ENCODE measurements around the gene PRRG2.
A peak's percentile ranks its signal among the peaks of the same experiment; 100 is the strongest.

PRRG2 gene

DNA sequence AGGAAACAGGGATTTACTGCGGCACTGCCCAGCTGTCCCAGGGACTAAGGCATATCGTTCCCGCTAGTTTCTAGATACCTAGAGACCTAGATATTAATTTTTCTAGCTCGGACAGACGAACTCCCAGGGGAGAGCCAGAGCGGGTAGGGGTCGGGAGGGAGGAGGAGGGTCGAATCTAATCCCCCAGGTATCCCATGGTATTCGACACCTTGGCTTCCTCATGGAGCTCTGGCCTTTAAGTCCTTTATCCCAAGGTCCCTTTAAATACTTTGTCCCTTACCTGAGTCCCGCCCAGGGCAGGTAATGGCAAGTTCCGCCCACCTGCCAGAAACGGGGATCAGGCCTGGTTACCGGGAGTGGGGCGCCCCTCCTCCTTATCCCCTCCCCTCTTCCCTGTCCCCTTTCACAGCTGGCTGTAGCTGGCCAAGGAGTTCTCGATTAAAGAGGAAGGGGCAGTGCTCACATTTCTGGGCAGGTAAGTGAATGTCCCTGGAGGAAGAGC lies at the start of gene PRRG2:
Gene PRRG2, plus strand, starts transcription at position 310 of the 502 bp plus-strand sequence. CDS start 1,904 bp downstream, outside the sequence.
- no peak for DNase-seq

DNA sequence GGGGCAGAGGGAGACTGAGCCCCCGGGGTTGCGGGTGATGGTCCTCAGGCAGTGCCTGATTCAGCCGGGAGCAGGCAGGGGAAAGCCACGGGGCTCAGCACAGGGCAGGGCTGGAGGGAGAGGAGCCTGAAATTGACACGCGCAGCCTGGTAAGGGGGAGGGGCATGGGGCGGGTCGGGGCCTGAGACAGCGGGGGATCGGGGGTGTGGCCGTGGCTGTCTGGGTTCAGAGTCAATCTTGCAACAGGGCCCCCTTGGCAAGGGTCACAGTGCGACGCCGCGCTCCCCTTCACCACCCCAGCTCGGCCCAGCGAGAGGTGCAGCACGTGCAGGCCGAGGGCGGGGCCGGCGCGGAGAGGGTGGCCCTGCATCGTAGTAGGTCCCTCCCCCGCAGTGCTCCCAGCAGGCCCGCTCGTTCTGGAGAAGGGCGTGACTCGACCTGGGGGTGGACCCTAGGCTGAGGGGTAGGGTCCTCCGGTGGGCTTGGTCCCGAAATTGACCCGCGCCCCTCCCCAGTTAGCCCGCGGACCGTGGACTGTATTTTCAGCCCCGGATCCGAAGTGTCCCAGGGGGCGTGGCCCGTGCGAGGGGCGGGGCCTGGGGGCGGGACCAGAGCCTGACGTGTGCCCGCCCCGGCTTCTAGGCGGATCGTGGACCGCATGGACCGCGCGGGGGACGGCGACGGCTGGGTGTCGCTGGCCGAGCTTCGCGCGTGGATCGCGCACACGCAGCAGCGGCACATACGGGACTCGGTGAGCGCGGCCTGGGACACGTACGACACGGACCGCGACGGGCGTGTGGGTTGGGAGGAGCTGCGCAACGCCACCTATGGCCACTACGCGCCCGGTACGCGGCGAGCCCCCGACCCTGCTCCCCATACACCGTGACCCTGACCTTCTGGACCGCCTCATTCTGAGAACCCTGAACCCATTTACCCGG lies 47.3 kb upstream of the PRRG2 start:
- peak; percentile 80 for DNase-seq

DNA sequence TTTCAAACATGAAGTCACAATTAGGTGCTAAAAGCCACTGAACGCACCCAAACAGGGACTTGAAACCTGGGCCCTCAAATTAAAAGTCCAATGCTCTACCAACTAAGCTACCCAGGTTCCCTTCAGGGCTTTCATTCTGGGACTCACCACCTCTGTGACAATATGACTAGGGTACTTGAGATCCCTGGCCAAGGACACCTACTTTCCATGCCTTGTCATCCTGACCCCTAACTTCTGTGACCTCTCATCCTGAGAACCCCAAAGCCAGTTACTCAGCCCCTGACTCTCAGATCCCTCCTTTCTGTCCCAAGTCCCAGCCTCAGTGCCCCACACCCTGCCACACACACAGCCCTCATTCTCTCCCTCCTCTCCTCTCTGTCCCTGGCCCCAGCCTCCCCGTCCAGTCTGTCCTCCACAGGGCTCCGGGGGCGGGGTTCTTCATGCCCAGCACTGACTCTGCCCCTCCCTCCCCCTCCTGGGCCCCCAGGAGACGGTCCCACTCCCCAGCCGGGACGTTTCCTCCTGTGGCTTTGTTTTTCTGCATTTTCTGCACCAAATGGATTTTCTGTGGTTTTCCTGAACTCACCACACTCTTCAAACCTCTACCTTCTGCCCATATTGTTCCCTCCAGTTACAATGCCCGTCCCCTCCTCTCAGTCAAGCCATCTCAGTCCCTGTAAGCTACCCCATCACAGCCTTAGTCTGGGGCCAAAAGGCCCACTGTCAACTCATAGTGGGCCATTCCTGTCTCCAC lies 46.3 kb upstream of the PRRG2 start:
- no peak for DNase-seq

DNA sequence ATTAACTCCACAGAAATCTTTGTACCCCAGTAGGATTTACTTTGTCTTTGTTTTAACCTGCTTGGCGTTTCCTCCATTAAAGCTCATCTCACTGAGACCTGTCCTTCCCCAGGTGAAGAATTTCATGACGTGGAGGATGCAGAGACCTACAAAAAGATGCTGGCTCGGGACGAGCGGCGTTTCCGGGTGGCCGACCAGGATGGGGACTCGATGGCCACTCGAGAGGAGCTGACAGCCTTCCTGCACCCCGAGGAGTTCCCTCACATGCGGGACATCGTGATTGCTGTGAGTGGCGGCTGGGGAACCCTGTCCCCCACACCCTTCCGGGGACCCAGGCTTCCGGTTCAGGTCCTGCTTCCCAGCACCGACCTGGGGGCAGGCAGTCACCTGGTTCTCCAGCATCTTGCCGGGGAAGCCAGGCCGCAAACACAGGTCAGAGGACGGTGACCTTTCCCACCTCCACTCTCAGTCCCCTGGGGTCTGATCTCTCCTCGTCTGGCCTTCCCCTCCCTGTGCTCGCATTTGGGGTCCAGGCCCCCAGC lies 44.1 kb upstream of the PRRG2 start:
- no peak for DNase-seq

DNA sequence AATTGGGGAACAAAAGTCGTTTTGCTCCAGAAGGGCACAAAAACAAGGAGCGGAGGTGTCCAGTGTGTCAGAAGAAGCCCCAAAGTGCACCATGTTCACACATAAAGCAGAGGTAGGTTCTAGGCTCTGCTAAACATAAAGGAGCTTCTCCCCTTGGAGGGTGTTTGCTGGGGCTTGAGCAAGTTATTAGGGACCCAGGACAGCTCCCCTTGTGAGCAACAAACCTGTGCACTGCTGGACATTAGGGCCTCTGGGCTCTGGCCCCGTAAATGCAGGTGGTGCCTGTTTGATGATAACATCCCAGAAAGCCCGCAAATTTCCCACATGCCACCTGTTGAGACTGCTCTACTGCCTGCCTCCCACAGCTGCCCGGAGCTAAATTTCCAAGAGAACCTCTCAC lies 42.5 kb upstream of the PRRG2 start:
- DNase-seq: no peak

DNA sequence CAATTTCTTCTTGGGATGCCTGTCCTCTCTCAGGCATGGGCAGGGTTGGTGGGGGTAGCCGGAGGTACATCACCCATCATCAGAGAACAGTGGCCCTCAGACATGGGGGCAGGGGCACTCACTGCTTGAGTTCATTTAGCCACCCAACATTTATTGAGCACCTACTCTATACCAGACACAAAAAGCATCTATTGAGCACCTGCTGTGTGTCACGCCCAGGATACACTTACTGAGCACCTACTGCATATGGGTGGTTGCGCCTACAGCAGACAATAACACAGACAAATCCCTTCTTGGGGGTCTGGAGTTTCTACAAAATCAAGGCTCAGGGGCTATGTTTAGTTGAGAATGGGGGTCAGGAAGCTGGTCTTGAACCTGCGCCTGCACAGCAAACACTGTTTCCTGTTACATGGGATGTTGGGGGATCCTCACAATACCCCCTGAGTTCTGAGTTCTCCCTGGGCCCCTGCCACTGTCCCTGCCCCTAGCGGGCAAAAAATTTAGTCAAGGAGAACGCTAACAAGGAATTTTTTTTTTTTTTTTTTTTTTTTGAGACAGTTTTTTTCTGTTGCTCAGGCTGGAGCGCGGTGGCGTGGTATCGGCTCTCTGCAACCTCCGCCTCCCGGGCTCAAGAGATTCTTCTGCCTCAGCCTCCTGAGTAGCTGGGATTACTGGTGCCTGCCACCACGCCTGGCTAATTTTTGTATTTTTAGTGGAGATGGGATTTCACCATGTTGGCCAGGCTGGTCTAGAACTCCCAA lies 41.7 kb upstream of the PRRG2 start:
- DNase-seq: no peak

DNA sequence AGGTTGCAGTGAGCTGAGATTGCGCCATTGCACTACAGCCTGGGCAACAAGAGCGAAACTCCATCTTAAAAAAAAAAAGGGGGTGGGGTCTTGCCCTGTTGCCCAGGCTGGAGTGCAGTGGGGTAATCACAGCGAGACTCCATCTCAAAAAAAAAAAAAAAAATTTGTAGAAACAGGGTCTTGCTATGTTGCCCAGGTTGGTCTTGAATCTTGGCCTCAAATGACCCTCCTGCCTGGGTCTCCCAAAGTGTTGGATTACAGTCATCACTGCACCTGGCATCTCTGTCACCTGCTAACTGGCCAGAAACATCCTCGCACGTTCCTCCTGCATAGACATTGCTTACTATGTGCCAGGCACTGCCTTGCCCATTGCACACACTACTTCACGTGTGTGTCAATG lies 39.2 kb upstream of the PRRG2 start:
- DNase-seq: no peak

DNA sequence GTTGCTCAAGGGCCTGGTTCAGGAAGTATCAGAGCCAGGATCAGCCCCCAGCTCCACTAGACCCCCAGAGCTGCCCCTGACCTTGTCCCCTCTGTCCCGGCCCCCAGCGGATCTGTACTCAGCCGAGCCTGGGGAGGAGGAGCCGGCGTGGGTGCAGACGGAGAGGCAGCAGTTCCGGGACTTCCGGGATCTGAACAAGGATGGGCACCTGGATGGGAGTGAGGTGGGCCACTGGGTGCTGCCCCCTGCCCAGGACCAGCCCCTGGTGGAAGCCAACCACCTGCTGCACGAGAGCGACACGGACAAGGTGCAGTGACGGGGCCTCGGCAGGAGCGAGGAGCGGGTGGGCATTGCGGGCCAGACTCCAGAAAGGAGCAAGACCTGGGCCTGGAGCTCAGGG lies 38.7 kb upstream of the PRRG2 start:
- DNase-seq: no peak

DNA sequence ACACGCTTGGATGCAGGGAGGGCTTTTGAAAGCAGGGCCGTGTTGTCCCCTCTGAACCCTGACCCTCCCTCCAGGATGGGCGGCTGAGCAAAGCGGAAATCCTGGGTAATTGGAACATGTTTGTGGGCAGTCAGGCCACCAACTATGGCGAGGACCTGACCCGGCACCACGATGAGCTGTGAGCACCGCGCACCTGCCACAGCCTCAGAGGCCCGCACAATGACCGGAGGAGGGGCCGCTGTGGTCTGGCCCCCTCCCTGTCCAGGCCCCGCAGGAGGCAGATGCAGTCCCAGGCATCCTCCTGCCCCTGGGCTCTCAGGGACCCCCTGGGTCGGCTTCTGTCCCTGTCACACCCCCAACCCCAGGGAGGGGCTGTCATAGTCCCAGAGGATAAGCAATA lies 38.1 kb upstream of the PRRG2 start:
- DNase-seq: no peak

DNA sequence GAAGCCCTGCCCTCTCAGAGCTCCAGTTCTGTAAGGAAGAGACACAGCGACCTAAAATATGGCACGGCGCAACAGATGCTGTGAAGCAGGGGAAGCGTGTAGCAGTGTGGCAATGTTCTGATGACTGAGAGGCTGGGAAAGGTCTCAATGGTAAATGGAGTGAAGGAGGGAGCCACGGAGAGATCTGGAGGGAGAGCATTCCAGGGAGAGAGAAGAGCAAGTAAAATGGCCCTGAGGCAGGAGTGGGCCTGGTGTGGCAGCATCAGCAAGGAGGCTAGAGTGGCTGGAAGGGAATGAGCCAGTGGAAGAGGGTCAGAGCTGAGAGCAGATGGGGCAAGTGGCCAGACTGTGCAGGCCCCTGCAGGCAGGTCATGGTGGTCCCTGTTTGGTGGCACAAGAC lies 37.0 kb upstream of the PRRG2 start:
- DNase-seq: no peak

DNA sequence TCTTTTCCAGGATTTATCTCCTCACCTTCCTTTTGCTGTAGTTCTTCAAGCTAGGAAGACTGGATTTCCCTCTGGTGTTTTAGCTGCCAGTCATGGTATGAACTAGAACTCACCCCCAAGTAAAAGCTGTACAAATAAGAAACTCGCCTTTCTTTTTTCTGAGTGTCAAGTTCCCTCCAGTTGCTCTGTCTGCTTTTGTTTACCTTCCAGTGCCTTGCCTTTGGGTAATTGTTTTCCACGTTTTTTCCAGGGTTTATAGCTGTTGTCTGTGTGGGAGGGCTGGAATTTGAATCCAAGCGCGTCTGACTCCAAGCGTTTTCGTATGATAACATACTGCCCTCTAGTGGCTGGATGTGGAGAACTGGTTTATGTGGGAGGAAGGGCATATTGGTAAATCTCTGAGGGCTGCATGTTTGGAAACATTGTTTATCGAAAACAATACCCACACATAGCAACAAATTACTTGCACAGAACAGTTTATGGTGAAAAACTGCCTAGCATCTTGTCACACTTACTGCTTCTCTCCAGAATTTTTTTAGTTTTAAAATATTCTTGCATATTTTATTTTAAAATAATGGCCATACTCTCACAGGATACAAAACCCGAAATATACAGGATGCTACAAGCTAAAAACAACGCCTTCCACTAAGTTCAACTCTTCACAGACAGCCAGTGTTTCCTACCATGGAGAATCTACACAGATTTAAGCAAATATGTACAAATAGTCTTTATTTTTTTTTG lies 34.1 kb upstream of the PRRG2 start:
- DNase-seq: peak; percentile 49

DNA sequence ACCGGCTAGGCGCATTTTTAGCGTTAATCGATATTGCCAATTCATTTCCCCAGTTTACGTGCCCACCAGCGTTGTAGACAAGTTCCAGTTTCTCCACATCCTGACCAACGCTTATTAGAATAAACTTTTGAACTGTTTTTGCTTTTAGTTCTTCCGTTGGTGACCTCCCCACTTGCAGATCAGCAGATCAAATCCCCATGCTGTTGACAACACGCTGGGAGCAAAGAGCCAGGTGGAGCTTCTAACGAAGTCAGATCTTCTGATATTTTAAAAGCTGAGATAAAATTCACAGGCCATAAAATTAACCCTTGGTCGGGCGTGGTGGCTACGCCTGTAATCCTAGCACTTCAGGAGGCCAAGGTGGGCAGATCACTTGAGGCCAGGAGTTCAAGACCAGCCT lies 32.1 kb upstream of the PRRG2 start:
- no peak for DNase-seq

DNA sequence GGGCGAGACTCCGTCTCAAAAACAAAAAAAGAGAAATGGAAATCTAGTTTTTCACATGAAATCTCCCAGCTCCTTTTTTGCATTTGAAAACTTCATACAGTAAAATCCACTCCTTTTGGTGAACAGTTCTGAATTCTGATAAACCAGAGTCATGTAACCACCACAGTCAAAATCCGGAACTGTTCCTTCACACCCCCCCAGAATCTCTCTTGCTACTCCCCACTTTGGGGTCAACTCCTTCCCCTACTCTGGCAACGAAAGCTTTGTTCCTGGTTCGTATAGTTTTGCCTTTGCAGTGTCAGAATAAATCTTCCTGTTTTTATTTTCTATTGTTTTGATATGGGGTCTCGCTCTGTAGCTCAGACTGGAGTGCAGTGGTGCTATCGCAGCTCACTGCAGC lies 29.6 kb upstream of the PRRG2 start:
- no peak for DNase-seq

DNA sequence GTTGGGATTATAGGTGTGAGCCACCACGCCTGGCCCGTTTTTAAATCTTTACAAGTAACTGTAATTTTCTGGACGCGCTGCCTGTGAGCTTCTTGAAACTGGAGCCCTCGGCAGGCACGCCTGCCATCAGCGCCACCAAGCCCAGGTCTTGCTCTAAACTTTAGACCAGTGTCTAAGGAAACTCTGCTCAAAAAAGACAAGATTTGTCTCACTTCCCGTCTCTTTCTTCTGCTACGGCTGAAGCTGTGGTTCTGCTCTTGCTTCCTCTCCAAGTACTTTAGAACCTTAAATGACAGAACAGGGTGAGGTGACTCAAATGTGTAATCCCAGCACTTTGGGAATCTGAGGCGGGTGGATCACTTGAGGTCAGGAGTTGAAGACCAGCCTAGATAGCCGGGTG lies 28.4 kb upstream of the PRRG2 start:
- DNase-seq: no peak

DNA sequence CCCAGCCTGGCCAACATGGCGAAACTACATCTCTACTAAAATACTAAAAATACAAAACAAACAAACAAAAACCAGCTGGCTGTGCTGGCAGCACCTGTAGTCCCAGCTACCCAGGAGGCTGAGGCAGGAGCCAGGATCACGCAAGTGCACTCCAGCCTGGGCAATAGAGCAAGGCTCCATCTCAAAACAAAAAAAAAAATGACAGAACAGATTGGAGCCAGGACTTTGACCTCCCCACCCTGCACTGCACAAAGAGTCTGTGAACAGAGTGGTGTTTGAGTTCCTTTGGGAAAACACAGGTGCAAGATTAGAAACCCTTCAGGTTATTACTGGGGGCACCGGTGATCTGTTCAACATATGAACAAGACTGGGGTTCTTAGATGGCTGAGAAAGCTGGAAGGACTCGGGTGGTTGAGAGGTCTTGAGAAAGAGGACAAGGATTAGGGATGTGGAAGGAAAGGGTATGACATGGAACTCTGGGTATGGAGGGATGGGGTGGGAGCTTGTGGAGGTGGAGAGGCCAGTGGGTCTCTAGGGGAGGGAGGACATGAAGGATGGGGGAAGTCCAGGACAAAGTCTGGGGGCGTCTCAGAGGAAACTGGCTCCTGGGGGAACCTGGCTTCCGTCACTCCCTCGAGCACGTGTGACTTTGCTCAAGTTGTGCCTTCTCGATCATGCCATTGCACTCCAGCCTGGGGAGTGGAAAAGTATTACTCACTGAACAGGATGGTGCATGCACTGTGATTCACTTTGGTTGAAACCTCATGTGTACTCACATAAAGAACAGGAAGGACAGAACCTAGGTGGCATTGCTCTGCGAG lies 27.5 kb upstream of the PRRG2 start:
- peak; percentile 63 for DNase-seq

DNA sequence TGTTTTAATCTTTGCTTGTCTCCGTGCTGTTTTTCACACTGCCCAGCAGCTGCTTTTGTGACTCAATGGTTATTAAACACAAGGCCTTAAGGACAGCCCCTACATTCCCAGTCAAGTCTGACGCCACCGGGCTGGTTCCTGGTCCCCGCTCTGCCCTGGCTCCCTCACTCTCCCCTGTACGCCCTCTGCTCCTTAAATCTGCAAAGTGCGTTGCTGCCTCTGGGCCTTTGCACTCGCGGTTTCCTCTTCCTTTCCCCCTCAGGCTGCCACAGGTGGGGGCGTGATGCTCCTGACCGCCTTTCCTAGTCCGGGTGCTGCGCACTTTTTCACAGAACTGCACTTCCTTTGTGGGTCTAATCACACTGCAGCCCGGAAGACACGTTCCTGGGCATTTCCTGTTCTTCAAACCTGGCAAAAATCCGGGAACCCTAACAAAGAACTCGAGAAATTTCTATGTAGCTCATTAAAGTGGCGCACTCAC lies 26.4 kb upstream of the PRRG2 start:
- DNase-seq: peak; percentile 33

DNA sequence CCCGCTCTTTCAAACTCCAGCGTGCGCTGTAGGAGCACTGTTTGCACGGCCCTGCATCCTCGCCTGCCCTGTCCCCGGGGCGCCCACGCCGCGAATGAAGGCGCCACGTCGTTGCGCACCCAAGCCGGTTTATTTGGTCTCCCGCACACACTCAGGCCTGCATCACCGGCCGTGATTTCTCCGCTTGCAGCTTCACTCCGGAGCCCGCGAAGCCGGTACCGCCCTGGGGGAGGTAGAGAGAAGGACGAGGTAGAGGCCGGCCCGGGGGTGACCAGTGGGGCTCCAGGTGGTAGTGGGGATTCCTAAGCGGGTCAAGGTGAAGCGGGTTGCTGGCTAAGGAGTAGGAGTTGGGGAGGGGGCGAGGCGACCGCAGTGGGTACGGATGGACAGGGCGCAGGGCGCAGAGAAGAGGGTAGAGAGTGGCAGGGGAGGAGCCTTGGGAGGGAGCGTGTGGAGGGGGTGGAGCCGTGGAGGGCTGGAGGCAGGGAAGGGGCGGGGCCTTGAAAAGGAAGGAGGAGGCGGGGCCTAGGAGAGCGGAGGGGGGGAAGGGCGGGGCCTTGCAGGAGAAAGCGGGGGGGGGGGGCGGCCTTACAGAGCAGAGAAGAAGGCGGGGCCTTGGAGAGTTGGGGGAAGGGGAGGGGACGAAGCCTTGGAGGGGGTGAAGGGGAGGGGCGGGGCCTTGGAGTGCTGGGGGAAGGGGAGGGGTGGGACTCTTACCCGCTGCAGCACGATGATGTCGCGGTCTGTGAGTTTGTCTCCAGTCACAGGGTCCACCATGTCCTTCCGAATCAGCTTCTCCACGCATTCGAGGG lies 25.3 kb upstream of the PRRG2 start:
- peak; percentile 59 for DNase-seq

DNA sequence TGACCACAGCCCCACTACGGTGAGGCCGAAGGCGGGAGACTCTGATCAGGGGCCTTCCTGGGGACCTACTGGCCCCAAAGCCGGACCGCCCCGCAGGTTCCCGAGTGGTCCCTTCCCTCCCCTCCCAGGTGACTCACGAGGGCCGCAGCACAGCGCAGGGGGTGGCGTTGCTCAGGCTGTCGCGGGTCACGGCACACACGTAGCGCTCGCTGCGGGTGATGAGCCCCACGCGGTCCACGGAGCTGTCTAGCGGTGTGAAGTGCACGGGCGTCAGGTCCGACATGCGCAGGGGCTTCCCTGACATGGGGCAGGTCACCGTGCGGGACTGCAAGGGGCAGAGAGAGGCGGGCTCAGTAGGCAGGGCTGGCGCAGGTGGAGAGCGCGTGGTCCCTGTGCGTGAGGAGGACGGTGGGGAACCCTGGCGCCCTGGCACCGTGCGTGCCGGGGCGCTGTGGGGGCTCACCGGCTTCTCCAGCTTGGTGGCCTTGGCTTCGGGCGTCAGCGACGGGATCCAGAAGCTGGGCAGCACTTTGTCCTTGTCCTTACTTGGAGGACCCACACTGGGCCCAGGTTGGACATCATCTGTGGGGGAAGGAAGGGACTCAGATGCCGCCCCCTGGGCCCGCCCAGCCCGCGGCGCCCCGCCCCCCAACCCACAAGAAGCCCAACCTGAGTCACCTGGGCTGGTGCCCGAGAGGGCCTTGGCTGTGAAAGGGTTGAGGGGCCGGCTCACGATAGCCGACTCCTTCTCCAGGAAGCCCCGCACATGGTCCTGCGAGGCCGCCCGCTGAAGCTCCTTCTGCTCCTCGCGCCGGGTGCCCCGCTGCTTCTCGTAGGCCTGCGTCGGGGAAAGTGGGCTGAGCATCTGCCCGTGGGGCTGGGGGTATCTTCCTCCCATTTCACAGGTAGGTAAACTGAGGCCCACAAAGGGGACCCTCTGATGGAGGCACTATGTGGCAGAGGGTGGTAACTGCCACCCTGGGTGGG lies 24.4 kb upstream of the PRRG2 start:
- peak; percentile 22 for DNase-seq

All from stimulated activated naive CD4-positive, alpha-beta T cell treated with Interleukin-2 at 50 U/mL for 16 hours (primary cell).